GM18526 (cell line): ENCODE data around the gene PARP12.

ENCODE experiments used
- POLR2A ChIP-seq: IDR thresholded peaks from 3 replicates; pipeline ENCODE4 v1.6.1; 2011; ENCODE audit not compliant: insufficient read length; ENCODE audit errors: extremely low read depth

The PARP12 gene

DNA sequence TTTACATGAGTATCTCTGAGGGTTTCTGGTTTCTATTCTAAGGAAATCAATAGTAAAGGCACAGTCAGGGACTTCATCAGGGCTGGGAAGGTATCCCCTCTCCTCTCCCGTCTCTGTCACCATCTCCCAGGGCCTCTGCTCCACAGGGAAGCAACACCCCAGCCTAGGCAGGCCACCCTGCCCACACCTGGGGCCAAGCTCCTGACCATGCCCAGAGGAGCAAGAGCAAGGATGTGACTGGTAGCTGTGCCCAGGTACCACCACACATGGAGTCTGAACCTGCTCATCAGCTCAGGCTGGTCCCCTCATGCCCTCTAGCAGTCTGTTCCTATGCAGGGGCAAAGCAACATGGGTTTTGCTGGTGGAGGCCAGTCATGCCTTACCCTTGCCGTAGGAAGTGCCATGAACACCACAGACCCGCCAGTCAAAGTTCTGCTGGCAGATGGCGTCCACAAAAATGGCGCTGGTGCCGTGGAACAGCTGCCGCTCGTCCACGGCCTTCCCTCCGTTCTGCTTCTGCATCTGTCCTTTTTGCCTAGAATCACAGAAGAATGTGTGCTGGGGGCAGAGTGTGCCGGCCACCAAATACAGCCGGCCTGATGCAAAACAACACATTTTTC is 36.8 kb downstream of the PARP12 start:
- TF ChIP-seq POLR2A, result no peak

DNA sequence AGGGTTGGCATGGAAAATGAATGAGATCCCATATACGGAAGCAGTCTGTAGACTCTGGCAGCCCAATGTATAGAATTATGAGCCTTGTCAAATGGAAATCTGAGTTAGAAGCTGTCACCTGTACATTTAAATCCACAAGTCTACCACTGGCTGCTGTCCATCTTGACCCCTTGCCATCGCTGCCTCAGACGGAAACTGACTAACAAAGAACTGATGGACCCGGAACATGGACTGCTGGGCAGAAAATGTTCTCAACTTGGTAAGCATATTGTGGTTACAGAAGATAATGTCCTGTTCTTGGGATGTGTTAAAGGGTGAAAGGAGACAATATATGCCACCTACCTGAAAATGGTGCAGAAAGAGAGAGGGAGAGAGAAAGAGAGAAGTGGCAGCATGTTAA is 37.5 kb downstream of the PARP12 start:
- no peak for TF ChIP-seq POLR2A

GRCh38 chr7:140024585-140024984 is 38.2 kb downstream of the PARP12 start:
- TF ChIP-seq POLR2A, result no peak

DNA sequence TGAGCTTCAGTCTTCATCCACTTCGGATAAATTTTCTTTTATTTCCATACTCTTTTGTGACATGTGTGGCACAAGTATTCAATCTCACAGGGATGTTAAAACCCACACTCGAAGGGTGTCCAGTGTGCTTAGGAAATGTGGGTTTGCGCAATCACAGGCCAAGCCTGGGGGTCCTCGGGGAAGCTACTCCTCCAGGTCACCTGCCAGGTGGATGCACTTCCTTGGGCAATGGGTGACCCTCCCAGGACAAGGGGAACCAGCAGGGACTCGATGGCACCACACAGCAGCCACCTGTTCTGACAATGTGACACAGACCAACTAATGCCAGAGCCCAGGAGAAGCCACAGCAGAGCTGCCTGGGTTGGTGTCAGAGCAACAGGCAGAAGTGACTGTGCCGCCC is 39.0 kb downstream of the PARP12 start:
- no peak for TF ChIP-seq POLR2A

DNA sequence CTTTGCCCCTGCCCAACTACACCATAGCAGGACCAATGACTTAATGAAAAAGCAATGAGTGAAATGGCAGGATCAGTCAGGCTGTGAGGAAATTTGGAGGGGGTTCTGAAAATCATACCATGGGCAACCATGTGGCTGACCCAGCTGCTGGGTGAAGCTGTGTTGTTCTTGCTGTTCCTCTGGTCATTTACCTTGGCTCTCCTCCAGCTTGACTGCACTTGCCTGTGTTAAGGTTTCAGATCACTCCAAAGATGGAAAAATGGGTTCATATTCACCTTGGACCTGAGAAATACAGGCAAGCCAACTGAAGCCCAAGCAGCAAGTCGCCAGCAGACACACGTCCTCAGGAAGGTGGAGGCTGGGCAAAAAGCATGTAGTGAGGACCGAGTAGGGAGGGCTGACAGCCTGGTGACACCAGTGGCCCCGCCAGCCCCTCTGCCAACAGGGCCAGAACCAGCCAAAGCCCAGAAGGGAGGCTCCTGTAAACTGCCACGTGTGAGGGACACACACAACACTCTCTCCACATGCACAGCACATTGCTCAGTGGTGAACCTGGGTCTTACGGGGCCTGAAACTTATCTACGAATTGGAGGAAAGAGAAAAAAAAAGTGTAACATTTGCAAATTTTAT is 40.1 kb downstream of the PARP12 start:
- no peak for TF ChIP-seq POLR2A

GRCh38 chr7:140021603-140022002 is 41.1 kb downstream of the PARP12 start:
- no peak for TF ChIP-seq POLR2A

GRCh38 chr7:140019606-140020005 is 43.1 kb downstream of the PARP12 start:
- no peak for TF ChIP-seq POLR2A

- no peak for TF ChIP-seq POLR2A
These were observed 43.6 kb downstream of the PARP12 start for GRCh38 chr7:140019172-140019571.

DNA sequence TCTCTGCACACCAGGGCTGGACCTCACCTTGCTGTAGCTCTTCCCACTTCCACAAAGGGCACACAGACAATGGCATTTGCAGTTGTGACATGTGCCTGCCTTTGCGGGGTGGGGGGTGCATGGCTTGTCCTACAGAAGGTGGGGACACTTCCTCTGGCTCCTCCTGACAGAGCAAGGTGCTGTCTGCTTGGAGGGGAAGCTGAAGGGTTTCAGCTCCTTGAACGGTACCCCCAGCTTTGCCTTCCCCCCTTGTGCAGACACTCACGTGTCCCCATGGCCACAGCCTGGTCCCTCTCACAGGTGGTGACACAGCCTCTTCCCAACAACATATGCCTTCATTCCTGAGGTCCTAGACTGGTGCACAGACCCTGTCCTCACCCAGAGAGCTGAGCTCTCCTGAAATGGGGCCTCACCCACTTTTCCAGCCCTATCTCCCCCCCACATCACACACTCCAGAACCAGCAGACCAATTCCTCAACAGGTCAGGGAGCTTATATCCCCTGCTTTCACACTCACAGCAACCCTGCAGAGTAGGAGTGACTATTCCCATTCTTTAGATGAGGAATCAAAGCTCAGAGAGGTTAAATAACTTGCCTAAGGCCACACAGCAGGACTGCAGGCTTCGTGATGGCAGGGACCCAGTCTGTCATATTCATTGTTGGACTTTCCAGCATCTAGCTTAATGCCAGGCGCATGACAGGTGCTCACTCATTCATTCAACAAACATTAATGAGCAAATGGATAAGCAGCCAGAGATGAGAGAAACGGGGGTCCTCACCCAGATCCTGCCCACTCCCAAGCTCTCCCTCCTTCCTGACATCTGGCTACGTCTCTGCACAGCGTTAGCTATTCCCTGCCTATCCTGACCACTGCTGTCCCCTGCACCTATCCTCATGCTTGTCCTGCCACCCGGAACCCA is 44.4 kb downstream of the PARP12 start:
- no peak for TF ChIP-seq POLR2A

DNA sequence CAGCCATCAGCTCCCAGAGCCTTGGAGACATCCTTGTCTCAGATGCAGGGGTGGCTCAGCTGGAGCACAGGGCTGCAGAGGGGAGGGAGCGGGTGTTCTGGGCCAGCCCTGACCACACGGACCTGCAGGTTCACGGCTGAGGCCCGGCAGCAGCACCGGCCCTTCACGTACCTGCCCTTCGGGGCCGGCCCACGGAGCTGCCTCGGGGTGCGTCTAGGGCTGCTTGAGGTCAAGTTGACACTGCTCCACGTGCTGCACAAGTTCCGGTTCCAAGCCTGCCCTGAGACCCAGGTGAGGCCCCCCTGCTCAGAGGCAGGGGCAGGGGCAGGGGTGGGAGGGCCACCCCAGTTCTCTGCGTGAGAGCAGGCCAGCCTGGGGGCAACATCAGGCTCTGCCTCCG is 45.2 kb downstream of the PARP12 start:
- TF ChIP-seq POLR2A, result no peak

- TF ChIP-seq POLR2A, result no peak
These were observed 45.7 kb downstream of the PARP12 start for GRCh38 chr7:140017034-140017433.

GRCh38 chr7:140016540-140016939 is 46.2 kb downstream of the PARP12 start:
- TF ChIP-seq POLR2A, result no peak

- TF ChIP-seq POLR2A, result no peak
These were observed 47.2 kb downstream of the PARP12 start for GRCh38 chr7:140015471-140015970.

- no peak for TF ChIP-seq POLR2A
These were observed 48.6 kb downstream of the PARP12 start for GRCh38 chr7:140014123-140014522.

DNA sequence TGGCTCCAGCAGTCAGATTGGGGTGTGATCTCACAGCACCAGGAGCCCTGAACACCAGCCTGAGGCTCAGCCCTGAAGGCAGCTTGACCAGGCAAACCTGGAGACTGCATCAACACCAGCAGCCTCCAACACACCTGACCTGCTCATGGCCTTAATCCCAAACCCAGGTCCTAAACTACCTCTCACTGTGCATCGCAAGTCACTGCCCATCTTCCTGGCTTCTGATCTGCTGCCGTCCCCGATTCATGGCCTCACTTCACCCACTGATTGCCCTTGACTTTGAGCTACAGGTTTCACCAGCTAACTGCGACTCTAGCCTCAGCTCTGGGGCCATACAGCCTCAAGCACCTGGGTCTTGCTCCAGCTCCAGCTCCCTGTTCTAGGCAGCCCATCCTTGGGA is 49.1 kb downstream of the PARP12 start:
- no peak for TF ChIP-seq POLR2A
